Measurements from ENCODE around the gene SLFN12. TPM values are rescaled to one million over a fixed set of nuclear protein-coding genes. Genes with fewer than 3 reads are reported as not detected.

The SLFN12 gene
- total RNA-seq, 2 experiments from 2014 or later, result 5.1 to 6.3 TPM

- Mint-ChIP-seq H3K36me3 (ENCODE audit: low read depth) (peaks cover 8% of the 10 kb centered on the region), H3K27me3 (no peaks in the 10 kb centered on the region), H3K4me1 (ENCODE audit: low read depth) (peaks cover 17% of the 10 kb centered on the region), H3K4me3 (no peak overlapping the region), H3K9me3 (peaks cover under 1% of the 10 kb centered on the region), H3K27ac (no peak overlapping the region)
- POLR2A ChIA-PET, result interaction anchor here (0.5 kb wide), 1 partner anchor 205 kb away, joined by 5 read pairs; no protein-coding TSS in a partner anchor
- TF ChIP-seq, protein P1, sequence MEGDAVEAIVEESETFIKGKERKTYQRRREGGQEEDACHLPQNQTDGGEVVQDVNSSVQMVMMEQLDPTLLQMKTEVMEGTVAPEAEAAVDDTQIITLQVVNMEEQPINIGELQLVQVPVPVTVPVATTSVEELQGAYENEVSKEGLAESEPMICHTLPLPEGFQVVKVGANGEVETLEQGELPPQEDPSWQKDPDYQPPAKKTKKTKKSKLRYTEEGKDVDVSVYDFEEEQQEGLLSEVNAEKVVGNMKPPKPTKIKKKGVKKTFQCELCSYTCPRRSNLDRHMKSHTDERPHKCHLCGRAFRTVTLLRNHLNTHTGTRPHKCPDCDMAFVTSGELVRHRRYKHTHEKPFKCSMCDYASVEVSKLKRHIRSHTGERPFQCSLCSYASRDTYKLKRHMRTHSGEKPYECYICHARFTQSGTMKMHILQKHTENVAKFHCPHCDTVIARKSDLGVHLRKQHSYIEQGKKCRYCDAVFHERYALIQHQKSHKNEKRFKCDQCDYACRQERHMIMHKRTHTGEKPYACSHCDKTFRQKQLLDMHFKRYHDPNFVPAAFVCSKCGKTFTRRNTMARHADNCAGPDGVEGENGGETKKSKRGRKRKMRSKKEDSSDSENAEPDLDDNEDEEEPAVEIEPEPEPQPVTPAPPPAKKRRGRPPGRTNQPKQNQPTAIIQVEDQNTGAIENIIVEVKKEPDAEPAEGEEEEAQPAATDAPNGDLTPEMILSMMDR (IDR thresholded peaks at IDR 0.05), result no peak
- no peak for DNase-seq
- ATAC-seq, result no peak
- intact Hi-C loops (cut with micrococcal nuclease), result no loop called here
- CTCF ChIA-PET, result interaction anchor here (1.0 to 1.1 kb wide), 2 partner anchors 9 to 71 kb away, joined by 3 read pairs; partner anchors contain the start of gene SLFN13
Observed at GRCh38 chr17:35377068-35377467, 55.2 kb downstream of the SLFN12 start.

GRCh38 chr17:35376245-35376644 is 56.1 kb downstream of the SLFN12 start:
- Mint-ChIP-seq H3K27me3 (no peaks in the 10 kb centered on the region), H3K9me3 (peaks cover 8% of the 10 kb centered on the region), H3K4me1 (ENCODE audit: low read depth) (peaks cover 25% of the 10 kb centered on the region), H3K27ac (no peak overlapping the region), H3K4me3 (no peak overlapping the region), H3K36me3 (ENCODE audit: low read depth) (peaks cover 16% of the 10 kb centered on the region)
- POLR2A ChIA-PET, result no interaction called here
- TF ChIP-seq, protein P1 (IDR thresholded peaks at IDR 0.05), result no peak
- intact Hi-C loops (cut with micrococcal nuclease), result no loop called here
- CTCF ChIA-PET, result no interaction called here
- no peak for ATAC-seq
- DNase-seq, result no peak

DNA sequence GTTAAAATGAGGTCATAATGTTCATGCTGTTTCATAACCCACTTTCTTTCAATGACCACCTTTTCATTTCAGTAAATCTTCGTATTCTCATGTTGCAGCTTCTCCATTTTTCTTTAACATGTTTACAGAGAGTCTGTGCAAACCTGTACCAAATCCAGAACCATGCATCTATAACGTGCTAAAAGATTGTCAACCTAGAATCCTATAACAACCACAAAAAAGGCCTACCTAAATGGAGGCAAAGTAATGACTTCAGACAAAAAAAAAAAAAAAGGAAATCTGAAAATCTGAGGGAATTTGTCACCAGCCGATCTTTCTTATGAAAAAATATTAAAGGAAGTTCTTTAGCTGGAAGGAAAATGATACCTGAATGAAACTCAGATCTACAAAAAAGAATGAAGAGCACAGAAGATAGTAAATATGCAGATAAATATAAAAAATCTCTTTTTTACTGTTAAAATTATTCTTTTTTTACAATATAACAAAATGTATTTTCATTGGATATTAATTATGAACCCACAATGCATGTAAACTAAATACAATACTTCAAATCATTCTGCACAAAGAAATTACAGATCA is 57.4 kb downstream of the SLFN12 start:
- intact Hi-C loops (cut with micrococcal nuclease), result loop anchor here (5.0 kb wide), 2 partner anchors 112 to 157 kb away; no protein-coding TSS in a partner anchor
- peak overlapping the region; percentile 91 for H3K4me3 Mint-ChIP-seq
- DNase-seq (no peak), ATAC-seq (no peak)
- TF ChIP-seq, protein P1 (IDR thresholded peaks at IDR 0.05), result no peak
- peaks cover 30% of the 10 kb centered on the region for H3K36me3 Mint-ChIP-seq (ENCODE audit: low read depth)
- ChIA-PET POLR2A (interaction anchor here (0.6 to 4.3 kb wide), 5 partner anchors 62 to 389 kb away, joined by 4 to 66 read pairs (median 22); partner anchors contain the start of gene SLFN12L), CTCF (no interaction called here)
- peaks cover 22% of the 10 kb centered on the region for H3K9me3 Mint-ChIP-seq
- peak overlapping the region; percentile 99 for H3K27ac Mint-ChIP-seq
- no peaks in the 10 kb centered on the region for H3K27me3 Mint-ChIP-seq
- peaks cover 39% of the 10 kb centered on the region for H3K4me1 Mint-ChIP-seq (ENCODE audit: low read depth)

- Mint-ChIP-seq H3K27me3 (no peaks in the 10 kb centered on the region), H3K27ac (peak overlapping the region; percentile 99), H3K4me1 (ENCODE audit: low read depth) (peaks cover 46% of the 10 kb centered on the region), H3K4me3 (peak overlapping the region; percentile 91), H3K9me3 (peaks cover 25% of the 10 kb centered on the region), H3K36me3 (ENCODE audit: low read depth) (peaks cover 37% of the 10 kb centered on the region)
- TF ChIP-seq, protein P1 (IDR thresholded peaks at IDR 0.05), result no peak
- peak; percentile 80 for DNase-seq
- POLR2A ChIA-PET, result interaction anchor here (0.6 to 4.3 kb wide), 35 partner anchors 9 to 389 kb away, joined by 3 to 66 read pairs (median 4); partner anchors contain the start of genes PEX12, SLFN12L and SLFN13
- CTCF ChIA-PET, result interaction anchor here (0.8 to 3.3 kb wide), 5 partner anchors 61 to 373 kb away, joined by 3 to 12 read pairs (median 5); partner anchors contain the start of gene SLFN12L
- intact Hi-C loops (cut with micrococcal nuclease), result loop anchor here (5.0 kb wide), 2 partner anchors 113 to 158 kb away; no protein-coding TSS in a partner anchor
- peak; percentile 68 for ATAC-seq
Observed at GRCh38 chr17:35373984-35374765, 58.1 kb downstream of the SLFN12 start.
